Measurements from ENCODE around the gene KCNT1. TPM values are rescaled to one million over a fixed set of nuclear protein-coding genes. Genes with fewer than 3 reads are reported as not detected.

Gene KCNT1
- total RNA-seq, 2 donors from 2014 or later, result 0.48 TPM; not detected in 1

DNA sequence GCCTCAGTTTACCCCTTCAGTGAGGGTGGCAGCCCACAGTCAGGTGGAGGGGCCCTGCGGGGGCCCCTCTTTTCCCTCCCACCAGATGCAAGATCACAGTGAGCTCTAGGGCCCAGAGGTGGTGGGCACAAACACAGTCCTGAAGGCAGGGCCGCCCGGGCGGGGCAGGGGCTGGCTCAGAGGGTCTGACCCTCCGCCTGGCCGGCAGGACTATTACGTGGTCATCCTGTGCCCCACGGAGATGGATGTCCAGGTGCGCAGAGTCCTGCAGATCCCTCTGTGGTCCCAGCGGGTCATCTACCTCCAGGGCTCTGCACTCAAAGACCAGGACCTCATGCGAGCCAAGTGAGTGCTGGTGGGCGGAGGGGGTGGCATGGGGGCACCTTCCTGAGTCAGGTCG, 63.4 kb downstream of the KCNT1 start:
- Histone ChIP-seq H3K27me3 (no peaks in the 10 kb centered on the region), H3K27ac (no peak overlapping the region), H3K4me1 (no peaks in the 10 kb centered on the region), H3K4me3 (no peak overlapping the region), H3K36me3 (no peaks in the 10 kb centered on the region), H3K9me3 (peaks cover 4 to 14% of the 10 kb centered on the region in 2 donors)
- DNase-seq (ENCODE audit: low spot score), result no peak
- TF ChIP-seq, protein P1, sequence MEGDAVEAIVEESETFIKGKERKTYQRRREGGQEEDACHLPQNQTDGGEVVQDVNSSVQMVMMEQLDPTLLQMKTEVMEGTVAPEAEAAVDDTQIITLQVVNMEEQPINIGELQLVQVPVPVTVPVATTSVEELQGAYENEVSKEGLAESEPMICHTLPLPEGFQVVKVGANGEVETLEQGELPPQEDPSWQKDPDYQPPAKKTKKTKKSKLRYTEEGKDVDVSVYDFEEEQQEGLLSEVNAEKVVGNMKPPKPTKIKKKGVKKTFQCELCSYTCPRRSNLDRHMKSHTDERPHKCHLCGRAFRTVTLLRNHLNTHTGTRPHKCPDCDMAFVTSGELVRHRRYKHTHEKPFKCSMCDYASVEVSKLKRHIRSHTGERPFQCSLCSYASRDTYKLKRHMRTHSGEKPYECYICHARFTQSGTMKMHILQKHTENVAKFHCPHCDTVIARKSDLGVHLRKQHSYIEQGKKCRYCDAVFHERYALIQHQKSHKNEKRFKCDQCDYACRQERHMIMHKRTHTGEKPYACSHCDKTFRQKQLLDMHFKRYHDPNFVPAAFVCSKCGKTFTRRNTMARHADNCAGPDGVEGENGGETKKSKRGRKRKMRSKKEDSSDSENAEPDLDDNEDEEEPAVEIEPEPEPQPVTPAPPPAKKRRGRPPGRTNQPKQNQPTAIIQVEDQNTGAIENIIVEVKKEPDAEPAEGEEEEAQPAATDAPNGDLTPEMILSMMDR (IDR thresholded peaks at IDR 0.05), result no peak

DNA sequence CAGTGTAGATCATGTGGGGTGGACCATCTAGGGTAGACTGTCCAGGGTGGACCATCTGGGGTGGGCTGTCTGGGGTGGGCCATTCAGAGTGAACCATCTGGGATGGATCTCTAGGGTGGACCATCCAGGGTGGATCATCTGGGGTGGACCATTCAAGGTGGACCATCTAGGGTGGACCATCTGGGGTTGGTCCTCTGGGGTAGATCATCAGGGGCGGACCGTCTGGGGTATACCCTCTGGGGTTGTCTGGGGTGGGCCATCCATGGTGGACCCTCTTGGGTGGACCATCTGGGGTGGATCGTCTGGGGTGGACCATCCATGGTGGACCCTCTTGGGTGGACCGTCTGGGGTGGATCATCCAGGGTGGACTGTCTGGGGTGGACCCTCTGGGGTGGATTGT, 64.3 kb downstream of the KCNT1 start:
- TF ChIP-seq, protein P1 (IDR thresholded peaks at IDR 0.05), result no peak
- H3K27ac ChIP-seq, result no peak overlapping the region
- no peaks in the 10 kb centered on the region for H3K27me3 ChIP-seq
- no peaks in the 10 kb centered on the region for H3K36me3 ChIP-seq
- H3K4me3 ChIP-seq, result no peak overlapping the region
- peaks cover 4 to 14% of the 10 kb centered on the region in 2 donors for H3K9me3 ChIP-seq
- H3K4me1 ChIP-seq, result no peaks in the 10 kb centered on the region
- no peak for DNase-seq (ENCODE audit: low spot score)

DNA sequence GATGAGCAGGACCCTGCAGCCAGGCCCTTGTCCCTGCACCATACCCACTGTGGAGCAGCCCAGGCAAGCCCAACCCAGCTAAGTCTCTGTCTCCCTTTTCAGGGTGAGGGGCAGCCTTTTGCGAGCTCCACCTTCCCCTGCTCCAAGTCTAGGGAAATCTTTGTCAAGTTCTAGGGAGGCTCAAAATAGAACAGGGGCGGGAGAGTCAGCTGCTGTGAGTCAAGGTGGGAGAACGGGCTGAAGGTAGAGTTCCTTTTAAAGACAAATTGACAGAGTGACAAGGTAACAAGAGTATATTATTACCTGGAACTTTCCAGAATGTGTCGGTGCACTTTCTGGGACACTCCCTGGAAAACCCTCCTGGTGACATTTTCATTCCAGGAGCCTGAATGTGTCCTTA, 64.7 kb downstream of the KCNT1 start:
- no peak overlapping the region for H3K4me3 ChIP-seq
- no peaks in the 10 kb centered on the region for H3K4me1 ChIP-seq
- H3K27me3 ChIP-seq, result no peaks in the 10 kb centered on the region
- DNase-seq (ENCODE audit: low spot score), result no peak
- no peaks in the 10 kb centered on the region for H3K36me3 ChIP-seq
- H3K9me3 ChIP-seq, result peaks cover 4 to 14% of the 10 kb centered on the region in 2 donors
- TF ChIP-seq, protein P1 (IDR thresholded peaks at IDR 0.05), result no peak
- no peak overlapping the region for H3K27ac ChIP-seq

DNA sequence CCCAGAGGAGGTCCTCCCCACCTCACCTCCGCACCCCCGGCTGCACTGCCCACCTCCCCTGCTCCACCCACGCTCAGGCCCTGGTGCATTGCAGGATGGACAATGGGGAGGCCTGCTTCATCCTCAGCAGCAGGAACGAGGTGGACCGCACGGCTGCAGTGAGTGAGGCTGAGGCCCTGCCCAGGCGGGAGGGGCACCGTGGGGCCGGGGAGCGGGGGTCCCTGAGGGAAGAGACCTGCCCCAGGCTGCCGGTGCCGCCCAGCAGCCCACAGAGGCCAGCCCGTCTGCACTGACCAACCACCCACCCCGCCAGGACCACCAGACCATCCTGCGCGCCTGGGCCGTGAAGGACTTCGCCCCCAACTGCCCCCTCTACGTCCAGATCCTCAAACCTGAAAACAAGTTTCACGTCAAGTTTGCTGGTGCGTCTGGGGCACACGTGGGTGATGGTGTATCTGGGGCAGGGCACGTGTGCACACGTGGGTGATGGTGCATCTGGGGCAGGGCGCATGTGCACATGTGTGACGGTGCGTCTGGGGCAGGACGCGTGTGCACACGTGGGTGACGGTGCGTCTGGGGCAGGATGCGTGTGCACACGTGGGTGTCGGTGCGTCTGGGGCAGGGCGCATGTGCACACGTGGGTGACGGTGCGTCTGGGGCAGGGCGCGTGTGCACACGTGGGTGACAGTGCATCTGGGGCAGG, 66.7 kb downstream of the KCNT1 start:
- H3K36me3 ChIP-seq, result no peaks in the 10 kb centered on the region
- no peak for DNase-seq (ENCODE audit: low spot score)
- H3K9me3 ChIP-seq, result peaks cover 4 to 14% of the 10 kb centered on the region in 2 donors
- TF ChIP-seq, protein P1 (IDR thresholded peaks at IDR 0.05), result no peak
- H3K27ac ChIP-seq, result no peak overlapping the region
- H3K4me3 ChIP-seq, result no peak overlapping the region
- H3K4me1 ChIP-seq, result no peaks in the 10 kb centered on the region
- no peaks in the 10 kb centered on the region for H3K27me3 ChIP-seq

DNA sequence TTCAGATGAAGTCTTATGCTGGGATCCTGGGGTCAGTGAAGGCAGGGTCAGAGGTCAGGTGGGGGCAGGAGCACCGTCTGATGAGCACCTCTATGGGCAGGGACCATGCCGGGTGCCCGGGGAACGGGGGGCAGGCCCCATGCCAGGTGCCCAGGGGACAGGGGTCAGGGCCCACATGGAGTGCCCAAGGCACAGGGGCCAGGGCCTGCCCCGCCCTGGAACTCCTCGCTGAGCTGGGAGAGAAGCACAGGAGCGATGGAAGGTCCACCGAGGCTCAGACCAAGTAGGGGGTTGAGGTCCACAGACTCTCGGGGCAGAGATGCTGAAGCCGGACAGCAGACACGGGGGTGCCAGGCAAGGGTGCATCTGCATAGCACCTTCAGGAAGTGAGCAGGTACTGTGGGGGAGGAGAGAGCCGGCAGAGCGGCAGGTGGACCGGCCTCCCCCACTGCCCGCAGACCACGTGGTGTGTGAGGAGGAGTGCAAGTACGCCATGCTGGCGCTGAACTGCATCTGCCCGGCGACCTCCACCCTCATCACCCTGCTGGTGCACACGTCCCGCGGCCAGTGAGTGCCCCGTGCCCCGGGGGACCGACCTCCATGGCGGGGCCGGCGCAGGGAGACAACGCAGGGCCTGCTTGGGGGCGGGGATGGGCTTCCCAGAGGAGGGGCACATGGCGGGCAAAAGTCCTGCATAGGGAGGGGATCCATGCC, 67.7 kb downstream of the KCNT1 start:
- TF ChIP-seq, protein P1 (IDR thresholded peaks at IDR 0.05), result no peak
- no peak for DNase-seq (ENCODE audit: low spot score)
- H3K27me3 ChIP-seq, result no peaks in the 10 kb centered on the region
- H3K9me3 ChIP-seq, result peaks cover 4 to 14% of the 10 kb centered on the region in 2 donors
- no peak overlapping the region for H3K4me3 ChIP-seq
- no peak overlapping the region for H3K27ac ChIP-seq
- H3K4me1 ChIP-seq, result no peaks in the 10 kb centered on the region
- H3K36me3 ChIP-seq, result no peaks in the 10 kb centered on the region
